Peyer's patch (tissue), 4 donors: ENCODE results near the gene SEMA3B. TPM values are rescaled to one million over a fixed set of nuclear protein-coding genes. Genes with fewer than 3 reads are reported as not detected.

Source experiments
- DNase-seq, 3 donors: peaks; one replicate each; pipeline ENCODE4 v3.0.0-alpha.2; 2017 to 2019
- H3K27ac ChIP-seq, 4 donors: fragments of 200-600 bp; sonication (generic); one replicate each; pipeline ENCODE4 v1.5.1; 2016 to 2019
- H3K27me3 ChIP-seq, 2 donors: fragments of 200-600 bp; sonication (generic); one replicate each; pipeline ENCODE4 v1.5.1; 2019
- H3K36me3 ChIP-seq, 3 donors: fragments of 200-600 bp; sonication (generic); one replicate each; pipeline ENCODE4 v1.5.1; 2016 to 2019
- H3K4me1 ChIP-seq, 4 donors: fragments of 200-600 bp; sonication (generic); one replicate each; pipeline ENCODE4 v1.5.1; 2016 to 2019
- H3K4me3 ChIP-seq, 4 donors: fragments of 200-600 bp; sonication (generic); 1 replicate in 3 of 4; 2 replicates in 1 of 4; pipeline ENCODE4 v1.5.1; 2016 to 2019; ENCODE audit warnings: mild to moderate bottlenecking in 1 of 4
- H3K9me3 ChIP-seq, 4 donors: fragments of 200-600 bp; sonication (generic); one replicate each; pipeline ENCODE4 v1.5.1; 2016 to 2019; ENCODE audit warnings: mild to moderate bottlenecking in 1 of 4
- POLR2A ChIP-seq, 2 donors: fragments of 450-650 bp; IDR thresholded peaks; one replicate each; pipeline ENCODE4 v1.5.1; 2017; ENCODE audit warnings: antibody characterized with exemption in 2 of 2, mild to moderate bottlenecking in 2 of 2, moderate library complexity in 2 of 2
- total RNA-seq, 4 donors: library from RNA; depleted of rRNA; stranded (reverse); fragments of >200 nt; gene quantifications; one replicate each; pipeline ENCODE4 v1.1.0, GENCODE V29; 2016
- TF ChIP-seq, protein P1 (sequence below), 6 experiments: fragments of 450-650 bp in 4 of 6; fragments of 200-600 bp in 2 of 6; sonication (generic) in 1 of 6; IDR thresholded peaks; one replicate each; pipeline ENCODE4 v1.5.1; 2017 to 2019; ENCODE audit warnings: antibody characterized with exemption in 6 of 6, mild to moderate bottlenecking in 3 of 6, moderate library complexity in 1 of 6

SEMA3B gene
- total RNA-seq, 4 donors from 2014 or later, result 56.1 to 367 (median 267) TPM

DNA sequence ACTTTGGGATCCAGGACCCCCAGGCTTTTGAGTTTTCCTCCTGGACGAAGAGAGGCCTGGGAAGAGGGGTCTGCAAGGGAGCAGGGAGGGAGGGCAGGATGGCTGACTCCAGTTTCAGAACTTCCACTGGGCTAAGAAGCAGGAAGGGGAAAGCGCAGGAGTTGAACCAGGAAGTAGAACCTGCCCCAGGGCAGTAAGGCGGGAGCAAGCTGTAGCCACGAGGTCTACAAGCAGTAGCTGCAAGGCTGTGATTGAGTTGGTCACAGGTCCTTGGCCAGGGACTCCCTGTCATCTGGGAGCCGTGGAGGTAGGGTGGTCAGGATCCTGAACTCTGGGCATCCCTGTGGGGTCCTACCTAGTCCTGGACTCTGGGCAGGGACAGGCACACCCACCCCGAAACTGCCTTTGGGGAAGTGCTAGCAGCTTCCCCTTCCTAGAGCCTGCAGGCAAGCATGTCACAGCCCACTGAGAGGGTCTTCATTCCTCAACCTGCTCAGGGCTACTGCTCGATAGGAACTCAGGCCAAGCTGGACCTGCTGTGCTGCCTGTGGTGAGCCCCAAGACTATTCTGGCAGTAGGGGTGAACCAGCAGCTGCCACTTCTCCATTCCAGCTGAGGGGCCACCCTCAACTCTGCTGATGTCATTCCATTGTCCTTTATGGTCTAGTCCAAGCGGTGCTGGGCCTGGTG is 38.7 kb upstream of the SEMA3B start:
- DNase-seq, result no peak

DNA sequence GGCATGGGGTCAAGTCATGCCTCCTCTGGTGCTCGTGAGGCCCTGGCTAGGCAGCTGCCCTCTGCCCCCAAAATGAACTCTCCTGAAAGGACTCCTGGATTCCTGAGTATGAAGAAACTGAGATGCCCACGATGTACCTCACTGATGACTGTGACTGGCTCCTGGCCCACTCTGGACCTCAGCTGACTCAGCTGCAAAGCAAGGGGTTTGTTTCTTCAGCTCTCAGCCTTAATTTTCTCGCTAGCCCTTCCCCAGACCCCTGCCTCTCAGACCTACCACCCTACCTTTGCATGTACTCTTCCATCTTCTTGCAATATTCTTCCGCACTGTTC is 38.2 kb upstream of the SEMA3B start:
- no peaks in the 10 kb centered on the region for H3K36me3 ChIP-seq
- no peaks in the 10 kb centered on the region for H3K27me3 ChIP-seq
- TF ChIP-seq, protein P1, sequence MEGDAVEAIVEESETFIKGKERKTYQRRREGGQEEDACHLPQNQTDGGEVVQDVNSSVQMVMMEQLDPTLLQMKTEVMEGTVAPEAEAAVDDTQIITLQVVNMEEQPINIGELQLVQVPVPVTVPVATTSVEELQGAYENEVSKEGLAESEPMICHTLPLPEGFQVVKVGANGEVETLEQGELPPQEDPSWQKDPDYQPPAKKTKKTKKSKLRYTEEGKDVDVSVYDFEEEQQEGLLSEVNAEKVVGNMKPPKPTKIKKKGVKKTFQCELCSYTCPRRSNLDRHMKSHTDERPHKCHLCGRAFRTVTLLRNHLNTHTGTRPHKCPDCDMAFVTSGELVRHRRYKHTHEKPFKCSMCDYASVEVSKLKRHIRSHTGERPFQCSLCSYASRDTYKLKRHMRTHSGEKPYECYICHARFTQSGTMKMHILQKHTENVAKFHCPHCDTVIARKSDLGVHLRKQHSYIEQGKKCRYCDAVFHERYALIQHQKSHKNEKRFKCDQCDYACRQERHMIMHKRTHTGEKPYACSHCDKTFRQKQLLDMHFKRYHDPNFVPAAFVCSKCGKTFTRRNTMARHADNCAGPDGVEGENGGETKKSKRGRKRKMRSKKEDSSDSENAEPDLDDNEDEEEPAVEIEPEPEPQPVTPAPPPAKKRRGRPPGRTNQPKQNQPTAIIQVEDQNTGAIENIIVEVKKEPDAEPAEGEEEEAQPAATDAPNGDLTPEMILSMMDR (IDR thresholded peaks at IDR 0.05), result no peak
- no peak for TF ChIP-seq POLR2A (IDR thresholded peaks at IDR 0.05)
- DNase-seq, result no peak
- peaks cover 0 to 27% (median 5%) of the 10 kb centered on the region in 4 donors for H3K4me1 ChIP-seq
- no peaks in the 10 kb centered on the region for H3K9me3 ChIP-seq
- H3K27ac ChIP-seq, result peak overlapping the region in 2 of 4 donors; percentile 19 to 49
- H3K4me3 ChIP-seq, result no peak overlapping the region

More for the DNA sequence above, 38.7 kb upstream of the SEMA3B start:
- Histone ChIP-seq H3K4me3 (no peak overlapping the region), H3K9me3 (no peaks in the 10 kb centered on the region), H3K27me3 (no peaks in the 10 kb centered on the region), H3K36me3 (no peaks in the 10 kb centered on the region), H3K27ac (peak overlapping the region in 2 of 4 donors; percentile 19 to 49), H3K4me1 (peaks cover 0 to 25% (median 3%) of the 10 kb centered on the region in 4 donors)
- no peak for TF ChIP-seq POLR2A (IDR thresholded peaks at IDR 0.05)
- TF ChIP-seq, protein P1 (IDR thresholded peaks at IDR 0.05), result no peak

DNA sequence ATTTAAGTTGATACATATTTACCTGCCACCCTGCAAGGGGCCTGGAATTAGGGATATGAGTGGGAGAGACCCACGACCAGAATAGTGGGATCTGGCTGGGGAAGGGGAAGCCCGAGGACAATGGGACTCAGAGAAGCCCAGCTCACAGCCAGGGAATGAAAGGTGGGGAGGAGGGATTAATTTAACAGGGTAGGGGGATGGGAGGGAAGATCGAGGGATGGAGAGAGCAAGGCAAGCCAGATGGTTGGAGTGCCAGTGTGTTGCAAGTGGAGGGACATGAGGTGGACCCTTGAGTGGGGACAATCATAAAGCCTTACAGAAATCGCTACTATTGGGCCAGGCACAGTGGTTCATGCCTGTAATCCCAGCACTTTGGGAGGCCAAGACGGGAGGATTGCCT is 37.4 kb upstream of the SEMA3B start:
- H3K36me3 ChIP-seq, result no peaks in the 10 kb centered on the region
- no peak for TF ChIP-seq POLR2A (IDR thresholded peaks at IDR 0.05)

DNA sequence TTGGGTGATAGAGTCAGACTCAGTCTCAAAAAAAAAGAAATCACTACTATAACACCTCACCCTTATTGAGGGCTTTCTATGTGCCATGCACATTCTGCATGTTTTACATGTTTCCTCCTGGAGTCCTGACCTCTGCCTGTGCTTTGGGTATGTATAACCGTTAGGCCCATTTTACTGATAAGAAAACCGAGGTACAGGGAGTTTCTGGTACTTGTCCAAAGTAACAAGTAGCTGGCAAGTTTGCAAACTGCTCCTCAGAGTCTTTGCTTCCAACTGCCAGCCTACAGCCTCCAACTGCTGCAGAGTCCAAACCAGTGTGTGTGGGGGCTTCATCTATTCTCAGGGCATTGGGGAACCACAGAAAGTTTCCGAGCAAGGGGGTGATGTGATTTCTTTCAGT is 36.6 kb upstream of the SEMA3B start:
- peaks cover 0 to 20% (median 5%) of the 10 kb centered on the region in 4 donors for H3K4me1 ChIP-seq
- DNase-seq, result no peak
- H3K27ac ChIP-seq, result no peak overlapping the region
- H3K4me3 ChIP-seq, result no peak overlapping the region
- no peak for TF ChIP-seq POLR2A (IDR thresholded peaks at IDR 0.05)
- TF ChIP-seq, protein P1 (IDR thresholded peaks at IDR 0.05), result no peak
- H3K9me3 ChIP-seq, result no peaks in the 10 kb centered on the region
- H3K27me3 ChIP-seq, result no peaks in the 10 kb centered on the region
- H3K36me3 ChIP-seq, result no peaks in the 10 kb centered on the region

More for the DNA sequence above, 37.4 kb upstream of the SEMA3B start:
- peaks cover 0 to 22% (median 5%) of the 10 kb centered on the region in 4 donors for H3K4me1 ChIP-seq
- H3K4me3 ChIP-seq, result no peak overlapping the region
- H3K27me3 ChIP-seq, result no peaks in the 10 kb centered on the region
- no peaks in the 10 kb centered on the region for H3K9me3 ChIP-seq
- DNase-seq, result no peak
- H3K27ac ChIP-seq, result no peak overlapping the region

DNA sequence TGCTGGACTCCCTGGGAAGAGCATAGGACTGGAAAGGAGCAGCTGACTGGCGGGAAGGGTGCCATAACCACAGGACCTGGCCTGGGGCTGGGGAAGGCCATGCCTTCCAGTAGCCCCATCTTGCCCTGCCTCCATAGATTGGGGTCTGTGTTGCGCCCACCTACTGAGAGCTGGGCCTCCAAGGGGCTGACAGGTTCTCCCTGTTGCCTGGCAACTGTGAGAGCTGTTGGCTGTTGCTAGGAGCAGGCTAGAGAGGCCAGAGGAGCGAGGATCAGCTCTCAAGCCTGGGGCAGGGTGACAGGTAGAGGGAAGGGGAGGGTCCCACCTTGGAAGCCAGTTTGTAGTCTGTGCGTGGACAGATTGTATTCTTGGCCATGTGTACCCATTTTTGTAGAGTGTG is 35.8 kb upstream of the SEMA3B start:
- Histone ChIP-seq H3K4me3 (no peak overlapping the region), H3K27me3 (no peaks in the 10 kb centered on the region), H3K9me3 (no peaks in the 10 kb centered on the region), H3K27ac (peak overlapping the region in 1 of 4 donors; percentile 30), H3K36me3 (no peaks in the 10 kb centered on the region), H3K4me1 (peaks cover 0 to 22% (median 7%) of the 10 kb centered on the region in 4 donors)
- peak in 1 of 3 donors; percentile 43 for DNase-seq
- TF ChIP-seq, protein P1 (IDR thresholded peaks at IDR 0.05), result no peak
- TF ChIP-seq POLR2A (IDR thresholded peaks at IDR 0.05), result no peak

DNA sequence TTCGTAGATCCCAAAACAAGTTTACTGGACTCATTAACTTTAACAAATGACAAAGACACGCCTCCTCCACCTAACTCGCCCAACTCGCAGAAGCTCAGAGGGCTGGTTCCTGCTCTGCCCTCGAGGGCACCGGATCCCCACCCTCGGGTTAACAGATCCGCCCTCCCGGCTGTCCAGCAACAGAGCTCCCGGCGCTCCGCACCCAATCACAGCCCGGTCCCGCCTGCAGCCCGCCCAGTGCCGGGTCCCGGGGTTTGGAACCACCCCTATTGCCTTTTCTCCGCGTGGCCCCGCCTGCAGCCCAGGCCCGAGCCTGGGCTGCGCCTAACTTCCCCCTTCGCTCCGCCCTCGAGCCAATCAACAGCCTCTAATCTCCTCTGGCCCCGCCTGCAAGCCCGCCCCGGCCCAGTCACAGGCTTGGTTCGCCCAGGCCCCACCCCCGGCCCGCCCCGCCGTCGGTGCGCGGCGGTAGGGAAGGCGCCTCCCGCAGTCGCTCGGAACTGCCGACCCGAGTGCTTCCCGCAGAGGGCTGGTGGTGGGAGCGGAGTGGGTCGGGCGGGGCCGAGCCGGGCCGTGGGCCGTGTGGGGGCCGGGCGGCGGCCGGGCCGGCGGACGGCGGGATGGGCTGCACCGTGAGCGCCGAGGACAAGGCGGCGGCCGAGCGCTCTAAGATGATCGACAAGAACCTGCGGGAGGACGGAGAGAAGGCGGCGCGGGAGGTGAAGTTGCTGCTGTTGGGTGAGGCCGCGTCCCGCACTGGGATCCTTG is 33.0 kb upstream of the SEMA3B start, which contains the start of gene GNAI2:
GNAI2 (plus strand) TSS at position 489 of the 768 bp plus-strand sequence; CDS start at position 621, 132 bp downstream.
- H3K4me1 ChIP-seq, result peaks cover 4 to 47% (median 33%) of the 10 kb centered on the region in 4 donors
- no peaks in the 10 kb centered on the region for H3K27me3 ChIP-seq
- TF ChIP-seq, protein P1 (IDR thresholded peaks at IDR 0.05), result peak in 3 of 6 experiments; percentile 9 to 22 (median 11)
- peak; percentile 75 to 94 for TF ChIP-seq POLR2A (IDR thresholded peaks at IDR 0.05)
- H3K27ac ChIP-seq, result peak within 1 kb of the TSS; percentile 90 to 95 (median 94)
- no peaks in the 10 kb centered on the region for H3K9me3 ChIP-seq
- DNase-seq, result peak; percentile 98 to 100 (median 99)
- H3K4me3 ChIP-seq, result peak within 1 kb of the TSS; percentile 75 to 99 (median 88)
- H3K36me3 ChIP-seq, result peaks cover 0 to 2% (median 0%) of the 10 kb centered on the region in 3 donors
